GM12874 (cell line): ENCODE measurements around the gene SCP2.

Experiments
- TF ChIP-seq, protein P1 (sequence below): IDR thresholded peaks from 2 replicates; pipeline ENCODE4 v1.5.1; 2011; ENCODE audit warnings: low read depth, mild to moderate bottlenecking, control low read depth, low read length, moderate library complexity; ENCODE audit not compliant: insufficient read depth

The SCP2 gene

DNA sequence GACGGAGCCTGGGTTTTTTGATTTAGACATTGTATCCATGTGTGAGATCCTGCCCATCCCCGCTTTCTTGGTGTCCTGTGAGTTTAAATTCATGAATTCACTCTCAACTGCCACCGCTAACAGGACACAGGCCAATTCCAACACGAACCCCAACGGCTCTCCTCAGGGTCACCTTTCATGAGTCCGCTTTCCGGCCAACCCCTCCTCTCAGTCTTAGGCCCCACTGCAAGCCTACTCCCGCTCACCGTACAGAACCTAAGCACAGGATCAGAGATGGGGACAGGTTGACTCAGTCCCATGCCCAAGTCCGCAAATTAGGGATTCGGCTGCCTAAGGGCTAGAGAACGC lies 238 bp upstream of the SCP2 start:
- TF ChIP-seq, protein P1, sequence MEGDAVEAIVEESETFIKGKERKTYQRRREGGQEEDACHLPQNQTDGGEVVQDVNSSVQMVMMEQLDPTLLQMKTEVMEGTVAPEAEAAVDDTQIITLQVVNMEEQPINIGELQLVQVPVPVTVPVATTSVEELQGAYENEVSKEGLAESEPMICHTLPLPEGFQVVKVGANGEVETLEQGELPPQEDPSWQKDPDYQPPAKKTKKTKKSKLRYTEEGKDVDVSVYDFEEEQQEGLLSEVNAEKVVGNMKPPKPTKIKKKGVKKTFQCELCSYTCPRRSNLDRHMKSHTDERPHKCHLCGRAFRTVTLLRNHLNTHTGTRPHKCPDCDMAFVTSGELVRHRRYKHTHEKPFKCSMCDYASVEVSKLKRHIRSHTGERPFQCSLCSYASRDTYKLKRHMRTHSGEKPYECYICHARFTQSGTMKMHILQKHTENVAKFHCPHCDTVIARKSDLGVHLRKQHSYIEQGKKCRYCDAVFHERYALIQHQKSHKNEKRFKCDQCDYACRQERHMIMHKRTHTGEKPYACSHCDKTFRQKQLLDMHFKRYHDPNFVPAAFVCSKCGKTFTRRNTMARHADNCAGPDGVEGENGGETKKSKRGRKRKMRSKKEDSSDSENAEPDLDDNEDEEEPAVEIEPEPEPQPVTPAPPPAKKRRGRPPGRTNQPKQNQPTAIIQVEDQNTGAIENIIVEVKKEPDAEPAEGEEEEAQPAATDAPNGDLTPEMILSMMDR, result no peak

- TF ChIP-seq, protein P1, result no peak
Observed at GRCh38 chr1:52928015-52928404, 934 bp downstream of the SCP2 start.

DNA sequence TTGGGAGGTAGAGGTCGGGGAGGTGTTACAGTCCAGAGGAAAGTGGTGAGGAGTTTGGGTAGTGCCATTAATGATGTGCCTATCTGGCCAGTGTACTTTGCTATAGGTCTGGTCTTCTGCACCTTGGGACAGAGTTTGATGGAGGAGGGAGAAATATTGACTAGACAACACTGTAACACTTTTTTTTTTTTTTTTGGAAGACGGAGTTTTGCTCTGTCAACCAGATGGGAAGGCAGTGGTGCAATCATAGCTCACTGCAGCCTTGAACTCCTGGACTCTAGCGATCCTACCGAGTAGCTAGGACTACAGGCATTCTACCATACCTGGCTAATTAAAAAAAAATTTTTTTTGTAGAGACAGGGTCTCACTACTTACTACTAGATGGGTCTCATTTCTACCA lies 1.9 kb downstream of the SCP2 start:
- TF ChIP-seq, protein P1, result no peak

DNA sequence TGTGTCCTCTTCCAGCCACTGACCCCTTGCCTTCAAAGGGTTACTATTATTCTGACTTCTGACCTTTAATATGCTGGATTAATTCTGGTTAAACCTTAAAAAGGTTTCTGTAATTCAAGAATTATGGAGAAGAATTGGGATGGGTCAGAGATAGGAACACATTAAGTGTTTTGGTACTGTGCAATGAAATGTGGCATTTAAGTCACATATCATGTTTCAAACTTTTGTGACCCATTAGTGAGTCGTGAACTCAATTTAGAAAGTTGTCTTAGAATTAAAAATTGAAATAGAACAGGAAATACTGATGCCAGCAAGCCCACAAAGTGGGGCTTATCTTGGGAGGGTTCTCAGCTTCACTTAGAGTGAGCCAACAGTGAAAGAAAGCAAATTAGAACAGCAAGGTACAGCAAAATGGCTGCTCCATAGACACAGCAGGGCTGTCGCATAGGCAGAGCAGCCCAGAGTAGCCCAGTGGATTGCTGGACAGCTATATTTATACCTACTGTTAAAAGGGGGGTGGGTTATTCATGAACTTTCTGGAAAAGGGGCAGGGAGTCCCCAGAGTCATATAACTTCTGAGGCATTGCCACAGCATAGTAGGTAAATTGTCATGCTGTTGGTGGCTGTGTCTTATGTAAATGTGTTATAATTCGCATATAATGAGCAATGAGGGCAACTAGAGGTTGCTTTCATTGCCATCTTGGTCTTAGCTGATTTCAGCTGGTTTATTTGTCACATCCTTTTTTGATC lies 10.5 kb downstream of the SCP2 start:
- TF ChIP-seq, protein P1, result no peak

GRCh38 chr1:52938183-52938451 lies 11.0 kb downstream of the SCP2 start:
- TF ChIP-seq, protein P1, result no peak

GRCh38 chr1:52943876-52944416 lies 16.9 kb downstream of the SCP2 start:
- TF ChIP-seq, protein P1, result no peak

DNA sequence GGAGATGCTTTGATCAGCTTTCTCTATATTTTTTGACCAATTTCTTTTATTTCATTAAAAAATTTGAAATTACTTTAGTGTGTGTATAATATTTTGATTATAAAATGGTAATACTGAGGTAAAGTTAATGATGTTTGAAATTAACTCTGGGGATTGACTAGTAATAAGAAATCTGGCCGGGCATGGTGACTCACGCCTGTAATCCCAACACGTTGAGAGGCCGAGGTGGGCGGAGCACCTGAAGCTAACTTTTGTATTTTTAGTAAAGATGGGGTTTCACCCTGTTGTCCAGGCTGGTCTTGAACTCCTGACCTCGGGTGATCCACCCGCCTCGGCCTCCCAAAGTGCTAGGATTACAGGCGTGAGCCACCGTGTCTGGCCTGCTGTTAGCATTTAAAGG lies 17.5 kb downstream of the SCP2 start:
- TF ChIP-seq, protein P1, result no peak
